ENCODE measurements around the gene SDK1. TPM values are rescaled to one million over a fixed set of nuclear protein-coding genes. Genes with fewer than 3 reads are reported as not detected.

Gene SDK1
- total and polyA plus RNA-seq, 11 donors = 2.2 to 5.8 (median 3.4) TPM

DNA sequence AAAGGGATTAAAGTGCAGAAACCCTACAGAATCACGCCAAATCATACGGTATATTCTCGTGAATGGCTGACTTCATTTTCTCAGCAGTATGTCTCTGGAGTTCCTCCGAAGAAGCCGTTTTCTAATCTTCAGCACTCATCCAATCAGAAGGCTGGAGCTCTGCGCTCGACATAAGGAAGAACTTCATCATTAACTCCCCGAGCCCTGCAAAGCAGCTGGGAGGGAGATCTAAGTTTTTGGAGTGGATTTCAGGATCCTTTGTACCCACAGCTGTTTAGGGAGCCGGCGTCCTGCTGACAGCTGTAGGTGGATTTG lies 40.7 kb upstream of the SDK1 start:
- intact Hi-C loops (cut with DNase I) = no loop called here
- ATAC-seq (peak in 3 of 4 donors; percentile 52 to 81 (median 57)), DNase-seq (no peak)
- 43 to 62% (median 57%) methylated on average over 10 of the region's 10 CpGs for WGBS, 4 donors
- TF ChIP-seq, protein P1, sequence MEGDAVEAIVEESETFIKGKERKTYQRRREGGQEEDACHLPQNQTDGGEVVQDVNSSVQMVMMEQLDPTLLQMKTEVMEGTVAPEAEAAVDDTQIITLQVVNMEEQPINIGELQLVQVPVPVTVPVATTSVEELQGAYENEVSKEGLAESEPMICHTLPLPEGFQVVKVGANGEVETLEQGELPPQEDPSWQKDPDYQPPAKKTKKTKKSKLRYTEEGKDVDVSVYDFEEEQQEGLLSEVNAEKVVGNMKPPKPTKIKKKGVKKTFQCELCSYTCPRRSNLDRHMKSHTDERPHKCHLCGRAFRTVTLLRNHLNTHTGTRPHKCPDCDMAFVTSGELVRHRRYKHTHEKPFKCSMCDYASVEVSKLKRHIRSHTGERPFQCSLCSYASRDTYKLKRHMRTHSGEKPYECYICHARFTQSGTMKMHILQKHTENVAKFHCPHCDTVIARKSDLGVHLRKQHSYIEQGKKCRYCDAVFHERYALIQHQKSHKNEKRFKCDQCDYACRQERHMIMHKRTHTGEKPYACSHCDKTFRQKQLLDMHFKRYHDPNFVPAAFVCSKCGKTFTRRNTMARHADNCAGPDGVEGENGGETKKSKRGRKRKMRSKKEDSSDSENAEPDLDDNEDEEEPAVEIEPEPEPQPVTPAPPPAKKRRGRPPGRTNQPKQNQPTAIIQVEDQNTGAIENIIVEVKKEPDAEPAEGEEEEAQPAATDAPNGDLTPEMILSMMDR (IDR thresholded peaks at IDR 0.05) = no peak
- TF ChIP-seq POLR2A (IDR thresholded peaks at IDR 0.05) = no peak
- Histone ChIP-seq H3K27ac (peak overlapping the region in 5 of 12 donors; percentile 3 to 56 (median 47)), H3K9me3 (peaks cover 0 to 3% (median 0%) of the 10 kb centered on the region in 12 donors), H3K36me3 (no peaks in the 10 kb centered on the region), H3K4me3 (peak overlapping the region; percentile 1 to 62 (median 46)), H3K4me1 (peaks cover 0 to 3% (median 0%) of the 10 kb centered on the region in 12 donors), H3K27me3 (peaks cover 0 to 4% (median 0%) of the 10 kb centered on the region in 9 donors)

DNA sequence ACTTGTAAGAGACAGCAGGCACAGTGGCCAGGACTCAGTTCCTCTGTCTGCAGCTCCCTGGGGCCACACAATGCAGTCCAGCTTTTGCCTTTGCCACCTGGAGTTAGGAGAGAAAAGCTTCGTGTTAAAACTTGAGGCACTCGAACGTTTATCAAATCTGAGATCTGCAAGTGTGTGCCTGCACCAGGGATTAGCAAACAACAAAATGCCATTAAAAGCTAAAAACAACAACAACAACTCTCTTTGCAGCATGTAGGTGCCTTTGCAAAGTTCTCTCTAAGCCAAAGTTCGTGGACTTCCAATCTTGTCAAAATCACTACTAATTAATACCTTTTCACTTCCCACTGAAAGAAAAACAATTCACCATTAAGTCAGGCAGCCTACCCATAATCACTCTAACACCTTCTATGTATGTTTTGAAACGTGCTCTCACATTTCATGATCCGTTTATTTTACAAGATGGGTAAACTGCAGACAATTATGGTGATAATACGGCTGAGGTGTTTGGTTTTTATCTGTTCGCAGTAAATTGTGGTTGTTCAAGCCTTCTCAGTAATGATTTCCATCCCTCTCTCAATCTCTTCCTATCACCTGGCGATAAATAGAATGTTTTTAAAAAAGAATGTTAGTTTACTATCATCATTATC lies 36.2 kb upstream of the SDK1 start:
- intact Hi-C loops (cut with DNase I) = no loop called here
- Histone ChIP-seq H3K9me3 (no peaks in the 10 kb centered on the region), H3K4me1 (peaks cover 0 to 3% (median 0%) of the 10 kb centered on the region in 12 donors), H3K27ac (no peak overlapping the region), H3K27me3 (peaks cover 0 to 4% (median 0%) of the 10 kb centered on the region in 9 donors), H3K4me3 (no peak overlapping the region), H3K36me3 (no peaks in the 10 kb centered on the region)
- WGBS, 4 donors = 44 to 61% (median 59%) methylated on average over 9 of the region's 9 CpGs
- ATAC-seq (no peak), DNase-seq (no peak)
- no peak for TF ChIP-seq POLR2A (IDR thresholded peaks at IDR 0.05)
- TF ChIP-seq, protein P1 (IDR thresholded peaks at IDR 0.05) = no peak

DNA sequence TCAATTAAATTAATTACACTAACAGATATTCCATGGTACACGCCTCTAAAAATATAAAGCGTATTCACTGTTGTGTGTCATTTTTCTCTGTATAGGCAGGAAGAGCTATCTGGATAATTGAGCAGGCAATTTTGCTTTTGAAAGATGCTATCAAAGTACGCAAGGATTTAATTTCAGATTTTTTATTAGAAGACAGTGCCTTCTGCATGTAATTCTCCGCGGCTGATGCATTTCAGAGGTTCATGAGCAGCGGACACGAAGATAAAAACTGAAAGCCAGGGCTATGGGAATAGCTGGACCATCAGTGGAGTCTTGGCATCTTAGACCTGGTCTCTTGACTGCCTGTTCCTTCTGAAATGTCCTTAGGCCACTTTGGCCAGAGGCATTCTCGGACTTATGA lies 35.7 kb upstream of the SDK1 start:
- peaks cover 0 to 3% (median 0%) of the 10 kb centered on the region in 12 donors for H3K4me1 ChIP-seq
- no peaks in the 10 kb centered on the region for H3K36me3 ChIP-seq
- intact Hi-C loops (cut with DNase I) = no loop called here
- 86 to 93% (median 88%) methylated on average over 8 of the region's 8 CpGs for WGBS, 4 donors
- DNase-seq (no peak), ATAC-seq (no peak)
- H3K4me3 ChIP-seq = no peak overlapping the region
- H3K27me3 ChIP-seq = peaks cover 0 to 4% (median 0%) of the 10 kb centered on the region in 9 donors
- TF ChIP-seq POLR2A (IDR thresholded peaks at IDR 0.05) = no peak
- TF ChIP-seq, protein P1 (IDR thresholded peaks at IDR 0.05) = no peak
- no peaks in the 10 kb centered on the region for H3K9me3 ChIP-seq
- no peak overlapping the region for H3K27ac ChIP-seq

DNA sequence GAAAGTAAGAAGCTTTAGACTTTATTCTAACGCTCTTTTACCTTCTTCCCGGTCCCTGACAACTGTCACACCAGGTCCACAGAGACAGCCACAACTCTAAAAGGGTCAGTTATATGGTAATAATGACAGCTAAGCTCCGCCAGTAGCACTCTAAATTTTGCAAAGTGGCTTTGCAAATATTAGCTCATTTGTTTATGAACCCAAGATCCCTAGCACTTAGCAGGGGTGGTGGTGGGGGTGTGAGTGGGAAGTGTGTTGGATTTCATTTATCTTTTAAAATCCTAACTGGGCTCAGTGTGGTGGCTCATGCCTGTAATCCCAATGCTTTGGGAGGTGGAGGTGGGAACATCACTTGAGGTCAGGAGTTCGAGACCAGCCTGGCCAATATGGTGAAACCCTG lies 34.8 kb upstream of the SDK1 start:
- intact Hi-C loops (cut with DNase I) = no loop called here
- Histone ChIP-seq H3K27ac (no peak overlapping the region), H3K27me3 (peaks cover 0 to 4% (median 0%) of the 10 kb centered on the region in 9 donors), H3K4me3 (no peak overlapping the region), H3K36me3 (no peaks in the 10 kb centered on the region), H3K9me3 (no peaks in the 10 kb centered on the region), H3K4me1 (no peaks in the 10 kb centered on the region)
- no peak for TF ChIP-seq POLR2A (IDR thresholded peaks at IDR 0.05)
- TF ChIP-seq, protein P1 (IDR thresholded peaks at IDR 0.05) = no peak
- DNase-seq (no peak), ATAC-seq (no peak)
- 74 to 85% (median 80%) methylated on average over 4 of the region's 4 CpGs for WGBS, 4 donors
